ENCODE results near the gene MED23.

- TF ChIP-seq, protein P1, sequence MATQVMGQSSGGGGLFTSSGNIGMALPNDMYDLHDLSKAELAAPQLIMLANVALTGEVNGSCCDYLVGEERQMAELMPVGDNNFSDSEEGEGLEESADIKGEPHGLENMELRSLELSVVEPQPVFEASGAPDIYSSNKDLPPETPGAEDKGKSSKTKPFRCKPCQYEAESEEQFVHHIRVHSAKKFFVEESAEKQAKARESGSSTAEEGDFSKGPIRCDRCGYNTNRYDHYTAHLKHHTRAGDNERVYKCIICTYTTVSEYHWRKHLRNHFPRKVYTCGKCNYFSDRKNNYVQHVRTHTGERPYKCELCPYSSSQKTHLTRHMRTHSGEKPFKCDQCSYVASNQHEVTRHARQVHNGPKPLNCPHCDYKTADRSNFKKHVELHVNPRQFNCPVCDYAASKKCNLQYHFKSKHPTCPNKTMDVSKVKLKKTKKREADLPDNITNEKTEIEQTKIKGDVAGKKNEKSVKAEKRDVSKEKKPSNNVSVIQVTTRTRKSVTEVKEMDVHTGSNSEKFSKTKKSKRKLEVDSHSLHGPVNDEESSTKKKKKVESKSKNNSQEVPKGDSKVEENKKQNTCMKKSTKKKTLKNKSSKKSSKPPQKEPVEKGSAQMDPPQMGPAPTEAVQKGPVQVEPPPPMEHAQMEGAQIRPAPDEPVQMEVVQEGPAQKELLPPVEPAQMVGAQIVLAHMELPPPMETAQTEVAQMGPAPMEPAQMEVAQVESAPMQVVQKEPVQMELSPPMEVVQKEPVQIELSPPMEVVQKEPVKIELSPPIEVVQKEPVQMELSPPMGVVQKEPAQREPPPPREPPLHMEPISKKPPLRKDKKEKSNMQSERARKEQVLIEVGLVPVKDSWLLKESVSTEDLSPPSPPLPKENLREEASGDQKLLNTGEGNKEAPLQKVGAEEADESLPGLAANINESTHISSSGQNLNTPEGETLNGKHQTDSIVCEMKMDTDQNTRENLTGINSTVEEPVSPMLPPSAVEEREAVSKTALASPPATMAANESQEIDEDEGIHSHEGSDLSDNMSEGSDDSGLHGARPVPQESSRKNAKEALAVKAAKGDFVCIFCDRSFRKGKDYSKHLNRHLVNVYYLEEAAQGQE (IDR thresholded peaks at IDR 0.05; ENCODE audit: insufficient replicate concordance, low read depth) = no peak
- no peak for TF ChIP-seq CTCF (IDR thresholded peaks at IDR 0.05; ENCODE audit: insufficient read depth, low read length)
- no peak for TF ChIP-seq POLR2AphosphoS5 (IDR thresholded peaks at IDR 0.05; ENCODE audit: low read depth)
- TF ChIP-seq SPI1 (IDR thresholded peaks at IDR 0.05; ENCODE audit: borderline replicate concordance, low read depth) = no peak
- no peak for TF ChIP-seq GABPA (IDR thresholded peaks at IDR 0.05; ENCODE audit: low read depth)
These were observed 16.9 kb upstream of the MED23 start for GRCh38 chr6:131644921-131645320.

All from HL-60 (cell line).